IPS-NIHi7 (cell line): ENCODE measurements around the gene POLR1G.
"Not testable (repeated sequence)": the region's sequence is repeated elsewhere in the genome, so short reads cannot be mapped to it uniquely, and the experiment has no call there.

ENCODE experiments used
- DNase-seq: peaks from one replicate; pipeline ENCODE4 v3.0.0; 2012; ENCODE audit warnings: mixed read lengths; ENCODE audit errors: extremely low spot score

The POLR1G gene

GRCh38 chr19:45421947-45422498 is 15.6 kb downstream of the POLR1G start:
- no peak for DNase-seq

GRCh38 chr19:45423033-45423588 is 16.7 kb downstream of the POLR1G start:
- no peak for DNase-seq

- peak; percentile 99 for DNase-seq
Measured at GRCh38 chr19:45423589-45424190, 17.2 kb downstream of the POLR1G start, which contains the start of gene ERCC1. Gene ERCC1 (minus strand): TSS chr19:45423917. CDS start chr19:45423374, 543 bp downstream.

- DNase-seq = peak; percentile 67
Measured at GRCh38 chr19:45424191-45425058, 18.0 kb downstream of the POLR1G start.

DNA sequence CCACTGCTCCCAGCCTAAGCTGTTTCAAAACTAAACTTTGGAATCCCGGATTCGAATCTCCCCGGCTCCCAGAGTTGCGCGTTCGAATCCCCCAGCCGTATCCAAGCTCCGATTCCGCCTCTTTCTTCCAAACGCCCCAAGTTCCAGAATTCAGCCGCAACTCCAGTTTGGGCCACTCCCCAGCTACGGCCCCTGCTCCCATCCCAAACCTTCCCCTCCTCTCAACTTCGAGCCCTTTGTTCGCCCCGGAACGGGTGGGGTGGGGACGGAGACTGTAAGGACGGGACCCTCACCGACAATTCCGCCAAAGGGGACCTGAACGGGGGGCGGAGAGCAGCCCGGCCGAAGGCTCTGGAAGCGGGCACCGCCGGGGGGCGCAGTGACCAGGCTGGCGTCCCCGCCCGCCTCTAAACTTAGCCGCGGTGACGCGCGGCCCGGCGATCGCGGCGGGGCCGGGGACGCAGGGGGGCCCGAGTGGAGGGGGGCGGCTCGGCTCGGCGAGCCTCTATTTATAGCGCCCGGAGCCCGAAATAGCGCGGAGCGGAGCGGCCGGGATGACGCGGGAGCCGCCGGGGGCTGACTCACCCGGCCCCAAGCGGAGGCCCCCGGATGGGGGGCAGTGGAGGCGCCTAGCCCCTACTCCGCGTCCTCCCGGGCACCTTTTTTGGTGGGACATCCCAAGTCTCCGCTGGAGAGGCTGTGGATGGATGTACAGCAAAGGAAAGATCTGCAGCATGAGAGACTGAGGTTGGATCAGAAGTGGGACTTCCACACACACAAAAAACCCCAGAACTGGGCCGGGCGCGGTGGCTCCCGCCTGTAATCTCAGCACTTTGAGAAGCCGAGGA is 22.2 kb downstream of the POLR1G start:
- DNase-seq = peak; percentile 67

DNA sequence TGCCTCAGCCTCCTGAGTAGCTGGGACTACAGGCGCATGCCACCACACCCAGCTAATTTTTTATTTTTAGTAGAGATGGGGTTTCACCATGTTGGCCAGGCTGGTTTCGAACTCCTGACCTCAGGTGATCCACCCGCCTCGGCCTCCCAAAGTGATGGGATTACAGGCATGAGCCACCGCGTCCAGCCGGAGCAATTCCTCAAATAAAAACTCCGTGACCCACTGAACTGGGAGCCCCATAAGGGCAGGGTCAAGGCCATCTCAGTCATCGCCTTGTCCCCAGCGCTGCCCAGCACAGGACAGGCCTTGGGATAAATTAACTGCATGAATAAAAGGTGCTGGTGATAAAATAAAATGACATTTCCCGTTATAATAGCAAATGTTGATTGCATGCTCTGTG is 23.5 kb downstream of the POLR1G start:
- DNase-seq = not testable (repeated sequence)

GRCh38 chr19:45431008-45431407 is 24.6 kb downstream of the POLR1G start:
- not testable (repeated sequence) for DNase-seq

DNA sequence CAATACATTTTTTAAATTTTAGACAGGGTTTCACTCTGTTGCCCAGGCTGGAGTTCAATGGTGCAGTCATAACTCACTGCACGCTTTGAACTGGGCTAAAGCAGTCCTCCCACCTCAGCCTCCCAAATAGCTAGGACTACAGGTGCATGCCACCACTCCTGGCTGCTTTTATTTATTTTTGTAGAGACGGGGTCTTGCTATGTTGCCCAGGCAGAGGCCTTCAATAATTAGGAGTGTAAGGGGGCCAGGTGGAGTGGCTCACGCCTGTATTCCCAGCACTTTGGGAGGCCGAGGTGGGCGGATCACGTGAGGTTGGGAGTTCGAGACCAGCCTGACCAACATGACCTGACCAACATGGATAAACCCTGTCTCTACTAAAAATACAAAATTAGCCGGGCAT is 26.1 kb downstream of the POLR1G start:
- not testable (repeated sequence) for DNase-seq

DNA sequence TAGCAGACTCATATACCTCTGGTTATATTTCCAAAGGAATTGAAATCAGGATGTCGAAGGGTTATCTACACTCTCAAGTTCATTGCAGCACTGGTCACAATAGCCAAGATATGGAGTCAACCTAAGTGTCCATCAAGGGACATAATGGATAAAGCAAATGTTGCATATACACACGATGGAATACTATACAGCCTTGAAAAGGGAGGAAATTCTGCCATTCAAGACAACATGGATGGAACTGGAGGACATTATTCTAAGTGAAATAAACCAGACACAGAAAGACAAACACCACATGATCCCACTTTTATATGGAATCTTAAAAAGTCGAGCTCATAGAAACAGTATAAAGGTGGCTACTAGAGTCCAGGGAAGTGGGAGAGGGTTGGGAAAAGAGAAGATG is 30.9 kb downstream of the POLR1G start:
- DNase-seq = no peak

DNA sequence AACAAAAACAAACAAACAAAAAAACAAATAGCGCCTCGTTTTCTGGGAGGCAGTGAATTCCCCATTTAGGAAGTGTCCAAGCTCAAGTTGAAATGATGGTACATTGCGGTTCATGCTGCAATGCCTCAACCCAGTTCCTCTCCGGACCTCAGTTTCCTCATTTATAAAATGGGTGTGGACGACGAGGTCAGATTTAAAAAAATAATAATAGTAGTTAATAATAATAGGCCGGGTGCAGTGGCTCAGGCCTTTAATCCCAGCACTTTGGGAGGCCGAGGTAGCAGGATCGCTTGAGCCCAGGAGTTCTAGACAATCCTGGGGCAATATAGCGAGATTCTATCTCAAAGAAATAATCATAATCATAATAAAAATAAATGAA is 32.7 kb downstream of the POLR1G start:
- no peak for DNase-seq

DNA sequence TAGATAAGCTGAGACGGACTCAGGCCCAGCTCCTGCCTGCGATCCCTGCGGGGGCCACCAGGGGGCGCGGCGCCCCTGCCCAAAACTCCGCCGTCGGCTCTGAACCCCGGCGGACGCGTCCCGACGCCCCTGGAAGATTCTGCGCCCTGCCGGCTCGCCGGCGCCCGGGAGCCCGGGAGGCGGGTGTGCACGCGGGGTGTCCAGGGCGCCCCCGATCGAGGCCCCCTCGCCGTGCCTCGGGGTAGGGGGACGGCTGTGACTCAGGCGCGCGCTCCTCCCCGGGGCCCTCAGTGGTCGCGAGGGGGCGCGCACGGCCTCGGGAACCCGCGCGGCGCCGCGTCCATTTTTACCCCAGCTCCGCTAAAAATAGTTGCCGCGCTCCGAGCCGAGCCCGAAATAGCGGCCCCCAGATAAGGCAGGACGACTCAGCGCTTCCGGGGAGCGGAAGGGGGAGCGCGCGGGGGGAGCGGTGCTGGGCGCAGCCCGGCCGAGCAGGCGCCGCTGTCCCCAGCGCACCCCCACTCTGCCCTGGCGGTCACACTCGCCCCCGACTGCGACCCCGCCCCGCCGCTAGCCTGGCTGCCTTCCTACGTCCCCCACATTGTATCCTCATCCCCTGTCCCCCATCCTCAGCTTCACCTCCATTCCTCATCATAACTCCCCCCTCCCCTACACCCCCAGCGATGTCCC is 33.3 kb downstream of the POLR1G start:
- DNase-seq = peak; percentile 61

DNA sequence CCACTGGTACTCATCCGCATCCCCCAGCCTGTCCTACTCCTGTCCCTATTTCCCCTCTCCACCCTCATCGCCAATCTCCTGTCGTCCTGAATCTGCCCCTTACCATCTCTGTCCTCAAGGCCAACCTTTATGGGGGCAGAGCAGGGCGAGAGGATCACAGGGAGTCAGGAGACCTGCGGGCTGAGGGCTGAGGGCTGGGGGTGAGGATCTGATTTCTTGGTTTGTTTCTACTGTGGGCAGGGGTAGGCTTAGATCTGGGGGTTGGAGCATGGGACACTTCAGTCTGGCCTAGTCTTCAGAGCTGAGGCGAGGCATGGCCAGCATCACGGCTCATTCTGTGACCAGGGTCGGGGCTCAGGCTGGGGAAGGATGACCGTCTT is 33.8 kb downstream of the POLR1G start:
- DNase-seq = no peak

GRCh38 chr19:45440873-45441654 is 34.6 kb downstream of the POLR1G start:
- no peak for DNase-seq

GRCh38 chr19:45442408-45442777 is 35.9 kb downstream of the POLR1G start:
- no peak for DNase-seq

DNA sequence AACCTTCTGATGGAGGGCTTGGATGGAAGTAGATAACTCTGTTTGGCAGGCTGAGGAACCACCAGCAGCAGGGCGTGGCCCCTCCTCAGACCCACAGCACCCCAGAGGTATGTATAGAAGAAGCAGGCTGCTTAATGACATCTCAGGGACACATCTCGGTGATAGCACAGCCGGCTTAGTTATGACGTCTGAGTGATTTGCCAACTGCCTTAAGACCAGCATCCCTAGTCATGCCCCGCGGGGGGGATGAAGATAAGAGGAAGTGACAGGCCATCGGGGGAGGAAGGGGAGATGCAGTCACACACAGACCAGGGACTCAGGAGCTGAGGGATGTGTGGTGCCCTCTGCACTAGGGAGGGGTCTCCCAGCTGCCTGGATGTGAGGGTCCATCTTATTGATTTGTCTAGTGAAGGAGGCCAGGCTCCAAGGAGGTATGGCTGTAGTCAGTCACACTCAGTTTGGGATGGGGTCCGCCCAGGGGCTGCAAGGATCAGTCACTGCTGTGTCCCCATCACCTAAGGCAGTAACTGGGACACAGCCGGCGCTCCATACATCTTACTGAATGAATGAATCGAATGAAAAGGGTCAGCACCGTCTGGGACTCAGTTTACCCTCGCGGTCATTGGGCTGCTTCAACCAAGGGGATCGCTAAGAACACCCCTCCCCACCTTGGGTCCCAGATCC is 36.5 kb downstream of the POLR1G start:
- no peak for DNase-seq

DNA sequence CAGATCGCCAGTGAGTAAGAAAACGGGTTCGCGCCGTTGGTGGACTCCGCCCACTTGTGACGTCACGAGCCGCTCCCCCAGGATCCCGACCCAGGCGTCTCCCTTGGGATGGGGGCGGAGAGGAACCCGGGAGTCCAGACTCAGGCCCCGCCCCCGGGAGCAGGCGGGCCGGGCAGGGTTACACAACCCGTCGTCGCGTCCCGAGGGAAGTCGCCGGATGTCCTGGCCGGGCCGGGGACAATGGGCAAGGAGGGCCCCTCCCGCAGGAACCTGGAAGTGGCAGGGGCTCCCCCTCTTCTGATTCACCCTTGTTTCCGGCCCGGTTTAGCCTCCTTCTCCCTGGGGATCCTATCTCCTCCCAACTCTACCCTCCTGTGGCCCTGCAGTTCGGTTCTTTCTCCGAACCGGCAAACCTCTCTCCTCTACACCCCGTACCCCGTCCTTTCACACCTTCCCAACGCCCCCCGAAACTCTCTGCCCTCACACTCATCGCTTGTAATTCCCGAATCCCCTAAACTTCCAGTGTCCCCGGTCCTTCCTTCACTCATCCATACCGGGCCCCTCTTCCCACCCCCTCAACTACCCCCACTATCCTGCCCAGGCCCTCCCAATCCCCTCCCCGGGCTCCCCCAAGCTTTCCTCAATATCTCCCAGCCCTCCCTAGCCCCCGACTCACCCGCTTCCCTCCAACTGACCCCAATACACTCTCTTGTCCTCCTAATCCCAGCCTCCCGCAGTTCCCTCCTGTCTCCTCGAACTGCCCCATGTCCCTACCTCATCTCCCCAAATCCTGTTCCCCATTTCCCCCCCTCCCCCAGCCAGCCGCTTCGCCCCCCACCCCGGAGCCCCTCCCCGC is 37.2 kb downstream of the POLR1G start:
- DNase-seq = peak; percentile 90

DNA sequence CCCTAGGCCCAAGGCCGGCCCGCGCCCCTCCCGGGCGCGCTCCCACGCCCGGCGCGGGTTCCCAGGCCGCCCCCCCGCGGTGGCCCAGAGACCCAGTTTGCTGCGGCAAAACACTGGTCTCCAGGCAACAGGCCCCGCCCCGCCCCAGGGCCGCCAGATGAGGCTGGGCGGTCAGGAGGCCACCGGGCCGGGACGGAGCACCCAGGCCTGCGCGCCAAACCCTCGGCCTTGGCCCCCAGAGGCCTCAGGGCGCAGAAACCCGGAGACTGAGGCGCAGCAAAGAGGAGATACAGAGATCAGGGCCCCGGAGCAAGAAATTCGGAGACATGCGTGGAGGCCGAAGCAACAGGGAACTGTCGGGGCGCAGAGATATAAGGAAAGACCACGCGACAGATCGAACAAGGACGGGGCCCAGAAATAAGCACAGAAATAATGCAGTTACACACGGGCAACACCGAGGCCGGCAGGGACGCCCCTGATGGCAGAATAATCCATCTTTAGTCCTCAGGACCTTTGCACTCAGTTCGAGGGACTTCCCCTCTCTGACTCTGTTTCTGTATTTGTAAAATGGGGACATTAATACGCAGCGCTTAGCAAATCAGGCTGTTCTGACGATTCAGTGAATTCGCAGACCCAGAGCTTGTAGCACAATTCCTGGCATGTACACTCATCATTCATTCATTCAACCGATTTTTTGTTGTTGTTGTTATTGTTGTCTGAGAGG is 38.0 kb downstream of the POLR1G start:
- DNase-seq = peak; percentile 81

DNA sequence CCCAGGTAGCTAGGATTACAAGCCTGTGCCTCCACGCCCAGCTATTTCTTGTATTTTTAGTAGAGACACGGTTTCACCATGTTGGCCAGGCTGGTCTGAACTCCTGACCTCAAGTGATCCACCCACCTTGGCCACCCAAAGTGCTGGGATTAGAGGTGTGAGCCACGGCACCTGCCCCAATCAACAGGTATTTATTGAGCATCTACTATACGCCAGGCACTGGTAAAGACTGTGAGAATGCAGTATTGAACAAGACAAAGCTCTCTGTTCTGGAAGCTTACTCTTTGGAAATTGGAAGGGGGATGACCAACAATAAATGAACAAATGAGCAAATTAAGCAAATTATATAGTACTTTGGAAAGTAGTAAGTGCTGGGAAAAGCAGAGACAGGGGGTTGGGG is 38.7 kb downstream of the POLR1G start:
- DNase-seq = no peak
